T1000 (cell line): ENCODE data around the gene TIMM23.

Experiments used
- DNase-seq: peaks from one replicate; lab custom pipeline; 2025; ENCODE audit warnings: mixed read lengths; lab: John Stamatoyannopoulos, UW

Gene TIMM23

DNA sequence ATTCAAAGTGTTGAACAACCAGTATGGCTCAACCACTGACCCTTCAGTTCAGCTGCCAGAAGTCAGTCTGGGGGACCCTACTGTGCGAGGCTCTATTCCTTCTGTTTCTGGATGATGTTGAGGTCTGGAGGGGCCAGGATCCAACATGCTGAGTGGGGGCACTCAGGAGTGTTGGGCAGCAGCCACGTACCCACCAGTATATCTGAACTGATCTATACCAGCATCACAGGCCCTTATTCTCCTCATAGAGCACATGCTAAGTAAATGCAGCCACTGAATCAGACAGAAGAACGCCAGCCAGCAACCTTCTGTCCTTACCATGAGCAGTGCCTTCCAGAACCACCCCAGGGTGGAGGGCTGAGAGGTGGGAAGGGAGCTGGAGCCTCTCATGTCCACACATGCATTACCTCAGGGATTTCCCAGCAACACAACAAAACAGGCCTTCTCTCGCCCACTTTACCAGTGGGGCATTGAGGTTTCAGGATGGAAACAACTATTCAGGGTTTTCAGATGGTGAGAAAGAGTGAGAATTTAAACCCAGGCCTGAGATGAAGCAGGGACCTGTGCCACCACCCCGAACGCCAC, 80.6 kb downstream of the TIMM23 start:
- no peak for DNase-seq
